Muscle of leg (tissue), 11 donors: ENCODE results near the gene TRIM47. TPM values are rescaled to one million over a fixed set of nuclear protein-coding genes. Genes with fewer than 3 reads are reported as not detected.
A peak's percentile ranks its signal among the peaks of the same experiment; 100 is the strongest.
"Not testable (repeated sequence)": the region's sequence is repeated elsewhere in the genome, so short reads cannot be mapped to it uniquely, and the experiment has no call there.

Source experiments
- DNase-seq: peaks from one replicate; pipeline ENCODE4 v3.0.0; 2013
- H3K27ac ChIP-seq: one replicate; pipeline ENCODE4 v1.5.1; 2013; ENCODE audit warnings: mild to moderate bottlenecking, low read length, control low read depth
- H3K27me3 ChIP-seq: one replicate; pipeline ENCODE4 v1.6.1; 2013; ENCODE audit warnings: low read length; ENCODE audit not compliant: control insufficient read depth, insufficient read depth
- H3K36me3 ChIP-seq: one replicate; pipeline ENCODE4 v1.6.1; 2013; ENCODE audit warnings: low read length; ENCODE audit not compliant: control insufficient read depth, insufficient read depth
- H3K4me1 ChIP-seq: one replicate; pipeline ENCODE4 v1.6.1; 2013; ENCODE audit warnings: low read length; ENCODE audit not compliant: control insufficient read depth, insufficient read depth
- H3K4me3 ChIP-seq: one replicate; pipeline ENCODE4 v1.5.1; 2013; ENCODE audit warnings: low read length, control low read depth
- H3K9me3 ChIP-seq: replicated peaks from 2 replicates; pipeline ENCODE4 v1.6.1; 2013; ENCODE audit warnings: low read depth, low read length; ENCODE audit not compliant: control insufficient read depth
- WGBS: methylation state at CpG from one replicate; pipeline ENCODE4 v1.1.5; 2013; ENCODE audit warnings: missing lambda C conversion rate; ENCODE audit not compliant: insufficient coverage; 5-methylcytosine and 5-hydroxymethylcytosine counted together
- polyA plus RNA-seq, 8 donors: library from polyadenylated mRNA; unstranded; fragments of 120-200 nt; gene quantifications; one replicate each; pipeline versions ENCODE4 v1.2.1 to v1.2.3, GENCODE V29; 2013; ENCODE audit warnings: inconsistent platforms in 1 of 8, low replicate concordance in 1 of 8; ENCODE audit not compliant: insufficient read length in 8 of 8, insufficient read depth in 1 of 8
- total RNA-seq: library from RNA; stranded (reverse); fragments of 120-200 nt; gene quantifications from one replicate; pipeline ENCODE4 v1.2.4, GENCODE V29; 2013

TRIM47 gene
- total and polyA plus RNA-seq, 9 donors = 22.1 to 29.7 (median 25.5) TPM

- Histone ChIP-seq H3K27ac (peak overlapping the region; percentile 93), H3K36me3 (peaks cover 11% of the 10 kb centered on the region), H3K4me3 (no peak overlapping the region), H3K27me3 (no peaks in the 10 kb centered on the region), H3K4me1 (peaks cover 46% of the 10 kb centered on the region), H3K9me3 (no peaks in the 10 kb centered on the region)
- peak; percentile 69 for DNase-seq
- 32% methylated on average over 11 of the region's 23 CpGs for WGBS
Measured at GRCh38 chr17:75869282-75870141, 8.9 kb downstream of the TRIM47 start.

DNA sequence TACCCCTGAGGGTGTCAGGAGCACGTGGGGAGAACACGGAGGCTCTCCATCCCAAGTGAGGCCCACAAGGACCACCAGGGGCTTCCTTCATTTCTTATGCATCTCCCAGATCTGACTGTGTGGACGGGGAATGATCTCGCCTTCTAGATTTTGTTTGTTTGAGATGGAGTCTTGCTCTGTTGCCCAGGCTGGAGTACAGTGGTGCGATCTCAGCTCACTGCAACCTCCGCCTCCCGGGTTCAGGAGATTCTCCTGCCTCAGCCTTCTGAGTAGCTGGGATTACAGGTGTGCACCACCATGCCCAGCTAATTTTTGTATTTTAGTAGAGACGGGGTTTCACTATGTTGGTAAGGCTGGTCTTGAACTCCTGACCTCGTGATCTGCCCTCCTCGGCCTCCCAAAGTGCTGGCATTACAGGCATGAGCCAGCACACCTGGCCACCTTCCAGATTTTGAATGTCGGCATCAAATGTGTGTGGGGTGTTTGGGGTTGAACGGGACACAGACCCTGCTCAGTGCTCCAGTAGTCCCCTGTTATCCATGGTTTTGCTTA, 9.6 kb downstream of the TRIM47 start:
- H3K27me3 ChIP-seq, H3K4me3 ChIP-seq, H3K36me3 ChIP-seq, H3K9me3 ChIP-seq, DNase-seq: not testable (repeated sequence)
- Histone ChIP-seq H3K4me1 (peaks cover 51% of the 10 kb centered on the region), H3K27ac (peak overlapping the region; percentile 93)
- 81% methylated on average over 5 of the region's 12 CpGs for WGBS

- Histone ChIP-seq H3K4me1 (peaks cover 31% of the 10 kb centered on the region), H3K27ac (peak overlapping the region; percentile 94)
- H3K27me3 ChIP-seq, DNase-seq, H3K9me3 ChIP-seq, H3K36me3 ChIP-seq, H3K4me3 ChIP-seq: not testable (repeated sequence)
- WGBS = 68% methylated on average over 11 of the region's 17 CpGs
Measured at GRCh38 chr17:75865404-75866188, 12.8 kb downstream of the TRIM47 start.

- not testable (repeated sequence) for H3K9me3 ChIP-seq, DNase-seq, H3K27me3 ChIP-seq, H3K36me3 ChIP-seq, H3K4me3 ChIP-seq
- Histone ChIP-seq H3K4me1 (peaks cover 25% of the 10 kb centered on the region), H3K27ac (peak overlapping the region; percentile 94)
- 51% methylated on average over 2 of the region's 4 CpGs for WGBS
Measured at GRCh38 chr17:75864887-75865286, 13.5 kb downstream of the TRIM47 start.

GRCh38 chr17:75864448-75864871, 13.9 kb downstream of the TRIM47 start:
- no peaks in the 10 kb centered on the region for H3K9me3 ChIP-seq
- H3K4me3 ChIP-seq = no peak overlapping the region
- no peaks in the 10 kb centered on the region for H3K36me3 ChIP-seq
- peak; percentile 95 for DNase-seq
- no peaks in the 10 kb centered on the region for H3K27me3 ChIP-seq
- 0% methylated on average over 4 of the region's 8 CpGs for WGBS
- peaks cover 21% of the 10 kb centered on the region for H3K4me1 ChIP-seq
- H3K27ac ChIP-seq = peak overlapping the region; percentile 94

DNA sequence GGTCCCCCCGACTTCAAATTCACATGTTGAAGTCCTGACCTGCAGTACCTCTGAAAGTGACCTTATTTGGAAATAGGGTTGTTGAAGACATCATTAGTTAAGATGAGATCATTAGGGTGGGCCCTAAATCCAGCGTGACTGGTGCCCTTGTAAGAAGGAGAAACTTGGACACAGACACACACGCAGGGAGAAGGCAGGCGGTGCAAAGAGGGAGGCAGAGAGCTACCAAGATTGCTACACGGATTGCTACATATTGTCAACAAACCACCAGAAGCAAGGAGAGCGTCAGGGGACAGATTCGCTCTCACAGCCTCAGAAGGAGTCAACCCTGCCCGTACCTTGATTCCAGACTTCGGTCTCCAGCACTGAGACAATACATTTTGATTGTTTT, 16.5 kb downstream of the TRIM47 start:
- no peaks in the 10 kb centered on the region for H3K36me3 ChIP-seq
- H3K4me1 ChIP-seq = peaks cover 15% of the 10 kb centered on the region
- H3K9me3 ChIP-seq = no peaks in the 10 kb centered on the region
- no peak overlapping the region for H3K4me3 ChIP-seq
- no peak for DNase-seq
- 83% methylated on average over 7 of the region's 9 CpGs for WGBS
- no peaks in the 10 kb centered on the region for H3K27me3 ChIP-seq
- no peak overlapping the region for H3K27ac ChIP-seq

DNA sequence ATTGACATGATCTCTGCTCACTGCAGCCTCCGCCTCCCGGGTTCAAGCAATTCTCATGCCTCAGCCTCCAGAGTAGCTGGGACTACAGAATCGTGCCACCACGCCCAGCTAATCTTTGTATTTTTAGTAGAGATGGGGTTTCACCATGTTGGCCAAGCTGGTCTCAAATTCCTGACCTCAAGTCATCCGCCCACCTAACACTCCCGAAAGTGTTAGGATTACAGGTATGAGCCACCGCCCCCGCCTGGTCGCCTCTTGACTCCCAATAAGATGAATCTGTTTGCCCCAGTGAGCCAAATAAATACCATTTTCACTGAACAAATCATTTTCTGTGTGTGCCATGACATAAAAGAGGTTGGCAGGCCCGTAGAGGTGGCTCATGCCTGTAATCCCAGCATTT, 19.0 kb downstream of the TRIM47 start:
- H3K27ac ChIP-seq, H3K27me3 ChIP-seq: not testable (repeated sequence)

GRCh38 chr17:75856062-75856756, 22.2 kb downstream of the TRIM47 start:
- no peaks in the 10 kb centered on the region for H3K9me3 ChIP-seq
- H3K4me3 ChIP-seq = peak overlapping the region; percentile 96
- peak; percentile 54 for DNase-seq
- H3K27me3 ChIP-seq = no peaks in the 10 kb centered on the region
- under 1% methylated on average over 16 of the region's 24 CpGs for WGBS
- H3K27ac ChIP-seq = peak overlapping the region; percentile 99
- H3K36me3 ChIP-seq = peaks cover 7% of the 10 kb centered on the region
- peaks cover 23% of the 10 kb centered on the region for H3K4me1 ChIP-seq

More for the DNA sequence above, 19.0 kb downstream of the TRIM47 start:
- H3K4me3 ChIP-seq, DNase-seq, H3K9me3 ChIP-seq, H3K36me3 ChIP-seq: not testable (repeated sequence)
- 92% methylated on average over 6 of the region's 10 CpGs for WGBS
- H3K4me1 ChIP-seq = peaks cover 17% of the 10 kb centered on the region

GRCh38 chr17:75855310-75856061, 22.9 kb downstream of the TRIM47 start, which contains the start of gene WBP2:
TSS of gene WBP2 (minus strand) at chr17:75855335. CDS start at chr17:75855297, 38 bp downstream.
- Histone ChIP-seq H3K36me3 (peaks cover 14% of the 10 kb centered on the region), H3K27ac (peak within 1 kb of the TSS; percentile 99), H3K27me3 (no peaks in the 10 kb centered on the region), H3K9me3 (no peaks in the 10 kb centered on the region), H3K4me3 (peak within 1 kb of the TSS; percentile 96), H3K4me1 (peaks cover 23% of the 10 kb centered on the region)
- DNase-seq = peak; percentile 100
- WGBS = under 1% methylated on average over 49 of the region's 58 CpGs
